Measurements from ENCODE around the gene FCGBP.
A peak's percentile ranks its signal among the peaks of the same experiment; 100 is the strongest.

The FCGBP gene

DNA sequence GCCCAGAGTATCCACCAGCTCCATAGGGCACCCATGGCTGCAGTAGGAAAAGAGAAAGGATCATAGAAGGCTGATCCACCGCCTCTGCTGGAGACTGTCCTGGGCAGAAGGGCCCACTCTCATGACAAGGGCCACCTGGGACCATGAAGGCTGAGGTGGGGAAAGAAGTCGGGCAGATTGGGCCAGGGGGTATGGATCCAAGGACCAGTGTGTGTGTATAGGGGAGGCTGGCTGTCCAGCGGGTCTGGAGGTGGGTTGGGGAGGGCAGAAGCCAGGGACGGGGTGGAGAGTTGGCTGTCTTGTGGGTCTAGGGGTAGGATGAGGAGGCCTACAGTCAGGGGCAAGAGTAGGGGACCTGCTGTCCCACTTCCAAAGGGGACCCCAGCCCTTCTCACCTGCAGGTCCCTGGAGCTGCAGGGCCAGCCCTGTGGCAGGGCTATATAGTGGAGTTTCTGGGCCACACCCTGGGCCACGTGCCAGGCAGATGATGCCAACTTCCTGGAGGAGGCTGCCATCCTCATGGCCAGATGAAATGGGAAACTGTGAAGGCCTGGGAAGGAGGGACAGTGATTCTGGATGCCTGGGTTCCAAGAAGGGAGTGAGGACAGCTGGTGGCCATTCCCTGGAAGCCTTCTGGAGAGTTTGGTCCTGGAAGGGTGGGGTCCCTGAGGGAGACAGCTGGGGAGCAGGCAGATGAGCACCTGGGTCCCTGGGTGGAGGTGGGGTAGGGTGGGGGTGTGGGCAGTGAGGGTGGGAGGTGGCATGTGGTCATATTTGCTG lies at the start of gene FCGBP:
TSS of gene FCGBP (minus strand) at position 51 of the 780 bp plus-strand sequence.
- Histone ChIP-seq H3K27me3 (ENCODE audit: control insufficient read depth, insufficient read depth, low read length) (no peaks in the 10 kb centered on the region), H3K9ac (ENCODE audit: low read length) (no peak within 1 kb of the TSS), H3K4me3 (ENCODE audit: low read length) (no peak within 1 kb of the TSS), H3K9me3 (ENCODE audit: control insufficient read depth, low read depth, low read length) (no peaks in the 10 kb centered on the region), H3K27ac (ENCODE audit: low read length) (no peak within 1 kb of the TSS), H3K36me3 (ENCODE audit: control insufficient read depth, low read depth, low read length) (no peaks in the 10 kb centered on the region), H3K4me1 (ENCODE audit: control insufficient read depth, low read depth, low read length) (no peaks in the 10 kb centered on the region)

DNA sequence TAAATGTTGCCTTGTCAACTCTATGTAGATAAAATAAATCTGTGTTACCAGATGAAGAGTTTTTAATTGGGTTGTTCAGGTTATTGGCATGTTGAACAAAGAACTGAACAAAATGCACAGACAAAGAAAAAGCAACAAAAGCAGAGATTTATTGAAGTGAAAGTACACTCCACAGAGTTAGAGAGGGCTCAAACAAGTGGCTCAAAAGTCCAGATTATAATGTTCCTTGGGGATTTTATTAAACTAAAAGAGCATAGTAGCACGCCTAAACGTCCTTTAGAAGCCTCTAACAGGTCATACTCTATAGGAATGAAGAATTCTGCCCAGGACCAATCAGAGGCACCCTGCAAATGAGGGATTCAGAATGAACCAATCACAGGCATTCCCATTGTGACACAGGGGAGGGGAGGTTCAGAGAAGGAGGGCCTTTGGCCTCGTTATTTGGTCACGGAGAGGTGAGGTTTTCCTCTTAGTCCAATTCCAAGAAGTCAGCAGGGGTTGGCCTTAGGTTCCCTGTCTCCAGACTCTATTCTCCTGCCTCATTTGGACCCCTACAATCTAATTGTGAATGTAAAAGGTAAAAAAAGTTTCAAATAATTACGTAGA lies 49.4 kb upstream of the FCGBP start:
- Histone ChIP-seq H3K4me1 (ENCODE audit: control insufficient read depth, low read depth, low read length) (no peaks in the 10 kb centered on the region), H3K4me3 (ENCODE audit: low read length) (no peak overlapping the region), H3K27me3 (ENCODE audit: control insufficient read depth, insufficient read depth, low read length) (no peaks in the 10 kb centered on the region), H3K9me3 (ENCODE audit: control insufficient read depth, low read depth, low read length) (peaks cover 5% of the 10 kb centered on the region), H3K27ac (ENCODE audit: low read length) (no peak overlapping the region), H3K36me3 (ENCODE audit: control insufficient read depth, low read depth, low read length) (peaks cover 38% of the 10 kb centered on the region), H3K9ac (ENCODE audit: low read length) (no peak overlapping the region)

DNA sequence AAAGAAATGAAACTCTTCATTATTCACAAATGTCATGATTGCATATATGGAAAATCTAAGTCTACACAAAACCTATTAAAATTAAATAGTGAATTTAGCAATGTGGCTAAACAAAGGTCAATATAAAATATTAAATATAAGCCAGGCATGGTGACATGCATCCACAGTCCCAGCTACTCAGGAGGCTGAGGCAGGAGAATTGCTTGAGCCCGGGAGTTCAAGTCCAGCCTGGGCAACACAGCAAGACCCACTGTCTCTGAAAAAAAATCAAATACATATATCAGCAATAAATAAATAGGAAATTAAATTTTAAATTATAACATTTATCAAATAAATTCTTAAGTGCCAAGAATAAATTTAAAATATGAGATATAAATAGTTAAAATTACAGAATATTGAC lies 48.4 kb upstream of the FCGBP start:
- H3K4me3 ChIP-seq (ENCODE audit: low read length) = no peak overlapping the region
- H3K36me3 ChIP-seq (ENCODE audit: control insufficient read depth, low read depth, low read length) = peaks cover 47% of the 10 kb centered on the region
- no peaks in the 10 kb centered on the region for H3K27me3 ChIP-seq (ENCODE audit: control insufficient read depth, insufficient read depth, low read length)
- H3K9me3 ChIP-seq (ENCODE audit: control insufficient read depth, low read depth, low read length) = peaks cover 5% of the 10 kb centered on the region
- no peak overlapping the region for H3K9ac ChIP-seq (ENCODE audit: low read length)
- no peak overlapping the region for H3K27ac ChIP-seq (ENCODE audit: low read length)
- no peaks in the 10 kb centered on the region for H3K4me1 ChIP-seq (ENCODE audit: control insufficient read depth, low read depth, low read length)

DNA sequence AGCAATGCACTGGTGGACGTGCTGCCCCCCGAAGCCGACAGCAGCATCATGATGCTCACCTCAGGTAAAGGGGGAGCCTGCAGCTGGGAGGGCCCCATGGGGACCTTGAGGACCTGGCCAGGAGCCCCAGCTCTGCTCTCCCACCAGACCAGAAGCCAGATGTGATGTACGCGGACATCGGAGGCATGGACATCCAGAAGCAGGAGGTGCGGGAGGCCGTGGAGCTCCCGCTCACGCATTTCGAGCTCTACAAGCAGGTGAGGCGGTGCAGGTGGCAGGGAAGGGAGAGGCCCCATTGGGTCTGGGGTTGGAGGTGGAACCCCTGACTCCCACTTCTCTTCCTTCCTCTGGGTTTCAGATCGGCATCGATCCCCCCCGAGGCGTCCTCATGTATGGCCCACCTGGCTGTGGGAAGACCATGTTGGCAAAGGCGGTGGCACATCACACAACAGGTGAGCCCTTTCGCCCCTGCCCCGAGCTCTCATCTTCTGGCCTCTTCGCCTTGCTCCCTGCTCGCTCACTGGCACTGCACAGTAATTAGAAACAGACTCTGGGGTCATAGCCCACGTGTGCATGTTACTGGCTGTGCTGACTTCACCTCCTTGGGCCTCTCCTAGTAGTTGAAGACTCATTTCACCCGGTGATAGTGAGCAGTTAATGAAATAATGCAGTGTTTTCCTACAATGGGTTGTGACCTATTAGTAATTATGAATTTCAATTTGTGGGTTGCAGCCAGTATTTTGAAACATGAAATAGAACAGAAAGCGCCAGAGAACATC lies 40.1 kb upstream of the FCGBP start:
- Histone ChIP-seq H3K4me1 (ENCODE audit: control insufficient read depth, low read depth, low read length) (no peaks in the 10 kb centered on the region), H3K36me3 (ENCODE audit: control insufficient read depth, low read depth, low read length) (peaks cover 56% of the 10 kb centered on the region), H3K4me3 (ENCODE audit: low read length) (no peak overlapping the region), H3K9me3 (ENCODE audit: control insufficient read depth, low read depth, low read length) (no peaks in the 10 kb centered on the region), H3K27me3 (ENCODE audit: control insufficient read depth, insufficient read depth, low read length) (no peaks in the 10 kb centered on the region), H3K9ac (ENCODE audit: low read length) (no peak overlapping the region), H3K27ac (ENCODE audit: low read length) (no peak overlapping the region)

DNA sequence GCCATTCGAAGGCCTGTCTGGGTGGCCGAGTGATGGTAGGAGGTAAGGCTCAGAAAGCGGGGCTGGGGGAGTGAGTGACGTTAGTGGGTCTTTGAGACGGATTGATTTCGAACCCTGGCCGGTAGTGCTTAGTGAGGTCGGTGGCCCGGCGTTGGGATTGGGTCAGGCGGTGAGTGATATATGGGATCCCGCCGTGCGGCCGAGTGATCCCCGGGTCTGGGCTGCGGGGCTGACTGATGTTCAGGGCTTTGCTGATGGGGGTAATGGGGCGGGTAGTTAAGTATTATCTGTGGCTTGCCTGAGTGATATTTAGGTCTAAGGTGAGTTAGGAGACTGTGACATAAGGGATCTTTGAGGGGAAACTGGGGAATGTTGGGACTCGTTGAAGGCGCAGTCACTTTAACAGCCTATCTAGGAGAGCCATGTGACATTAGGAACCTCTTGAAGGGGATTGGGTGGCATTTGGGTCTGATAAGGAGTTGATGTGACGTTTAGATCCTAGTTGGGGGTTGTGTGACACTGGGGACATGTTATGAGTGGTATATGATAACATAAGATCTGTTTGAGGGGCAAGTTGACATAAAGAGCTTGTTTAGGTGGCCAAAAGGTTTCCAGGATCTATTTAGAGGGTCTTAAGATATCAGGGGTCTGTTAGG lies 37.1 kb upstream of the FCGBP start:
- Histone ChIP-seq H3K9me3 (ENCODE audit: control insufficient read depth, low read depth, low read length) (no peaks in the 10 kb centered on the region), H3K36me3 (ENCODE audit: control insufficient read depth, low read depth, low read length) (peaks cover 30% of the 10 kb centered on the region), H3K4me1 (ENCODE audit: control insufficient read depth, low read depth, low read length) (no peaks in the 10 kb centered on the region), H3K27me3 (ENCODE audit: control insufficient read depth, insufficient read depth, low read length) (no peaks in the 10 kb centered on the region), H3K4me3 (ENCODE audit: low read length) (peak overlapping the region; percentile 95), H3K27ac (ENCODE audit: low read length) (peak overlapping the region; percentile 76), H3K9ac (ENCODE audit: low read length) (peak overlapping the region; percentile 92)

DNA sequence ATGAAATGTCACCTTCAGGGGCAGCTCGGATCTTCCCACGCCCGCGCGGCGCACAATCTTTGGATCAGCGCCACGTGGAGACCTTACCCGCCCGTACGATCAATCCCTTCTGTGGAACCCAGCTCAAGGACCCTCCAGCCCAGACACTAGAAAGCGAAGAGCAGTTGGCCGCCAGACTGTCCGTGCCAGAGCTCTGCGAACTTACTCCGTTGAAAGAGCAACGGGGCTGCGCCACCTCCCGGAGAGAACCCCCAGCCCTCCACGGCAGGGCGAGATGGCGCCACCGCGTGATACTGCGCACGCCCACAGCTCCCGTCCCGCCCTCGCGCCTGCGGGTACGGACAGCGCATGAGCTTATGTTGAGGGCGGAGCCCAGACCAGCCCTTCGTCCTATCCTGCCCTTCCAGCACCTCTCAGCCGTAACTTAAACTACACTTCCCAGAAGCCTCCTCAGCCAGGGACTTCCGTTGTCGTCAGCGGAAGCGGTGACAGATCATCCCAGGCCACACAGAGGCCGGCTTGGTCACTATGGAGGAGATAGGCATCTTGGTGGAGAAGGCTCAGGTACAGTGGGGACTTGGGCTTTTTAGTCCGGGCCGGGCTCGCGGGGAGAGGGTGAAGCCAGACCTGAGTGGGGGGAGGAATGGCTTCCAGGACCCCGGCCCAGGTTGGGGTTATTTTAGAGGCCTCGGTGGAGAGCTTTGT lies 36.4 kb upstream of the FCGBP start, which contains the start of gene PSMC4:
TSS of gene PSMC4 (plus strand) at position 491 of the 705 bp plus-strand sequence. CDS start at position 529, 38 bp downstream.
- peaks cover 30% of the 10 kb centered on the region for H3K36me3 ChIP-seq (ENCODE audit: control insufficient read depth, low read depth, low read length)
- no peaks in the 10 kb centered on the region for H3K9me3 ChIP-seq (ENCODE audit: control insufficient read depth, low read depth, low read length)
- peak within 1 kb of the TSS; percentile 76 for H3K27ac ChIP-seq (ENCODE audit: low read length)
- H3K27me3 ChIP-seq (ENCODE audit: control insufficient read depth, insufficient read depth, low read length) = no peaks in the 10 kb centered on the region
- peak within 1 kb of the TSS; percentile 92 for H3K9ac ChIP-seq (ENCODE audit: low read length)
- H3K4me3 ChIP-seq (ENCODE audit: low read length) = peak within 1 kb of the TSS; percentile 95
- H3K4me1 ChIP-seq (ENCODE audit: control insufficient read depth, low read depth, low read length) = no peaks in the 10 kb centered on the region

DNA sequence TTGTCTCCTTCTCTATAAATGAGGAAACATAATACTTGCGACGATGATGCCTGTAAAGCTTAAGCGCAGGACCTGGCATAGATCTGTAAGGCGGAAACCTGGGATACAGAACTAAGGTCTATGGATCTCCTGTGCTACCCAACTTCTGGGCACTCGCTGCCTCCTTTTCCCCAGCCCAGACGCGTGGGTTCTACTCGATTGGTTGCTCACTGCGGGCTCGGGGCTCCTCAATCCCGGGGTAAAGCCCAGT lies 35.9 kb upstream of the FCGBP start:
- Histone ChIP-seq H3K36me3 (ENCODE audit: control insufficient read depth, low read depth, low read length) (peaks cover 26% of the 10 kb centered on the region), H3K27ac (ENCODE audit: low read length) (peak overlapping the region; percentile 60), H3K9ac (ENCODE audit: low read length) (peak overlapping the region; percentile 87), H3K4me1 (ENCODE audit: control insufficient read depth, low read depth, low read length) (no peaks in the 10 kb centered on the region), H3K27me3 (ENCODE audit: control insufficient read depth, insufficient read depth, low read length) (no peaks in the 10 kb centered on the region), H3K9me3 (ENCODE audit: control insufficient read depth, low read depth, low read length) (no peaks in the 10 kb centered on the region), H3K4me3 (ENCODE audit: low read length) (peak overlapping the region; percentile 95)

DNA sequence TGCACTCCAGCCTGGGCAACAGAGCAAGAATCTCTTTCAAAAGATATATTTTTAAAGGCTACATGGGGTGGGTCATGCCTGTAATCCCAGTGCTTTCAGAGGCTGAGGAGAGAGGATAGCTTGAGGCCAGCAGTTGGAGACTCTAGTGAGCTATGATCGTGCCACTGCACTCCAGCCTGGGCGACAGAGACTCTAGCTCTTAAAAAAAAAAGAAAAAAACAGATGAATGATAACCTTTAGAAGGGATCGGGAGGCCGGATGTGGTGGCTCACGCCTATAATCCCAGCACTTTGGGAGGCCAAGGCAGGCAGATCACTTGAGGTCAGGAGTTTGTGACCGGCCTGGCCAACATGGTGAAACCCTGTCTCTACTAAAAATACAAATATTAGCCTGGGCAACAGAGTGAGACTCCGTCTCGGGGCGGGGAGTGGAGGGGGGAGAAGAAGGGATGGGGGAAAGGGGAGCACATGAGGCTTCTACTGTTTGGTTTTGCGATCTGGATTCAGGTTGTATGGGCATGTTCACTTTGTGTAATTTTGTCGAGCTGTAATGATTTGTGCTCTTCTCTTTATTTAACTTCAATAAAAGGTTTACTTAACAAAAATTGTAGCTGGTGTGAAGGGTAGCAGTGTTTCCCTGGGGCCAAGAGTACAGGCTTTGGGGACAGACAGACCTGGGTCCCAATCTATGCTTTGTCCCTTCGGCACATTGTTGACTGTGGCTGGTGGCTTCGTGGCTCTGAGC lies 35.4 kb upstream of the FCGBP start:
- Histone ChIP-seq H3K4me3 (ENCODE audit: low read length) (peak overlapping the region; percentile 95), H3K27me3 (ENCODE audit: control insufficient read depth, insufficient read depth, low read length) (no peaks in the 10 kb centered on the region), H3K27ac (ENCODE audit: low read length) (no peak overlapping the region), H3K36me3 (ENCODE audit: control insufficient read depth, low read depth, low read length) (peaks cover 22% of the 10 kb centered on the region), H3K4me1 (ENCODE audit: control insufficient read depth, low read depth, low read length) (no peaks in the 10 kb centered on the region), H3K9ac (ENCODE audit: low read length) (peak overlapping the region; percentile 87), H3K9me3 (ENCODE audit: control insufficient read depth, low read depth, low read length) (no peaks in the 10 kb centered on the region)

DNA sequence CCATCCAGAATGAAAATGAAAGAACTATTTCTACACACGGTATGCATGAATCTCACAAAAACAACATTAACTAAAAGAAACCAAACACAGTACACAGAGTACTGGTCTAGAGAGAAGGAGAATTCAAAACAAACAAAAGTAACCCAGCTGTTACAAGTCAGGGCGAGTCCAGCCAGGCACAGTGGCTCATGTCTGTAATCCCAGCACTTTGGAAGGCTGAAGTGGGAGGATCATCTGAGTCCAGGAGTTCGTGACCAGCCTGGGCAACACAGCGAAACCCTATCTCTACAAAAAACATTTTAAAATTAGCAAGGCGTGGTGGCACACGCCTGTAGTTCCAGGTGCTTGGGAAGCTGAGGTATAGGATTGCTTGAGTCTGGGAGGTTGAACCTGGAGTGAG lies 34.8 kb upstream of the FCGBP start:
- Histone ChIP-seq H3K9me3 (ENCODE audit: control insufficient read depth, low read depth, low read length) (no peaks in the 10 kb centered on the region), H3K4me1 (ENCODE audit: control insufficient read depth, low read depth, low read length) (no peaks in the 10 kb centered on the region), H3K27me3 (ENCODE audit: control insufficient read depth, insufficient read depth, low read length) (no peaks in the 10 kb centered on the region), H3K27ac (ENCODE audit: low read length) (no peak overlapping the region), H3K9ac (ENCODE audit: low read length) (no peak overlapping the region), H3K36me3 (ENCODE audit: control insufficient read depth, low read depth, low read length) (peaks cover 16% of the 10 kb centered on the region), H3K4me3 (ENCODE audit: low read length) (no peak overlapping the region)

DNA sequence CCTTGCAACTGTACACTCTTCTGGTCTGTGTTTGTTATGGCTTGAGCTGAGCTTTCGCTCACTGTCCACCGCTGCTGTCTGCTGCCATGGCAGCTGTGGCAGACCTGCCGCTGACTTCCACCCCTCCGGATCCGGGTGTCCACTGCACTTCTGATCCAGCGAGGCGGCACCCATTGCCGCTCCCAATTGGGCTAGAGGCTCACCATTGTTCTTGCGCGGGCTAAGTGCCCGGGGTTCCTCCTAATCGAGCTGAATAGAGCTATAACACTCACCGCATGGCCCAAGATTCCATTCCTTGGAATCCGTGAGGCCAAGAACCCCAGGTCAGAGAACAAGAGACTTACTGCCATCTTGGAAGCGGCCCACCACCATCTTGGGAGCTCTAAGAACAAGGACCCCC lies 34.4 kb upstream of the FCGBP start:
- H3K9me3 ChIP-seq (ENCODE audit: control insufficient read depth, low read depth, low read length) = no peaks in the 10 kb centered on the region
- no peak overlapping the region for H3K9ac ChIP-seq (ENCODE audit: low read length)
- H3K27me3 ChIP-seq (ENCODE audit: control insufficient read depth, insufficient read depth, low read length) = no peaks in the 10 kb centered on the region
- no peak overlapping the region for H3K27ac ChIP-seq (ENCODE audit: low read length)
- H3K36me3 ChIP-seq (ENCODE audit: control insufficient read depth, low read depth, low read length) = peaks cover 11% of the 10 kb centered on the region
- H3K4me3 ChIP-seq (ENCODE audit: low read length) = no peak overlapping the region
- H3K4me1 ChIP-seq (ENCODE audit: control insufficient read depth, low read depth, low read length) = no peaks in the 10 kb centered on the region

Data from iPS-18a (cell line).